Measurements from ENCODE around the gene PIK3C3.

GRCh38 chr18:41982942-41983660 is 28.1 kb downstream of the PIK3C3 start:
- no peak for TF ChIP-seq CTCF (IDR thresholded peaks at IDR 0.05; ENCODE audit: low read depth, low read length)
- no peak for TF ChIP-seq POLR2A (IDR thresholded peaks at IDR 0.05; ENCODE audit: extremely low read depth, insufficient read length)
- TF ChIP-seq MAX (IDR thresholded peaks at IDR 0.05; ENCODE audit: low read depth, low read length), result no peak

Measured in NB4 (cell line).